Measurements from ENCODE around the gene CPSF7.

The CPSF7 gene

GRCh38 chr11:61362542-61362875 is 67.3 kb downstream of the CPSF7 start (continued):
- TF ChIP-seq, protein P1, sequence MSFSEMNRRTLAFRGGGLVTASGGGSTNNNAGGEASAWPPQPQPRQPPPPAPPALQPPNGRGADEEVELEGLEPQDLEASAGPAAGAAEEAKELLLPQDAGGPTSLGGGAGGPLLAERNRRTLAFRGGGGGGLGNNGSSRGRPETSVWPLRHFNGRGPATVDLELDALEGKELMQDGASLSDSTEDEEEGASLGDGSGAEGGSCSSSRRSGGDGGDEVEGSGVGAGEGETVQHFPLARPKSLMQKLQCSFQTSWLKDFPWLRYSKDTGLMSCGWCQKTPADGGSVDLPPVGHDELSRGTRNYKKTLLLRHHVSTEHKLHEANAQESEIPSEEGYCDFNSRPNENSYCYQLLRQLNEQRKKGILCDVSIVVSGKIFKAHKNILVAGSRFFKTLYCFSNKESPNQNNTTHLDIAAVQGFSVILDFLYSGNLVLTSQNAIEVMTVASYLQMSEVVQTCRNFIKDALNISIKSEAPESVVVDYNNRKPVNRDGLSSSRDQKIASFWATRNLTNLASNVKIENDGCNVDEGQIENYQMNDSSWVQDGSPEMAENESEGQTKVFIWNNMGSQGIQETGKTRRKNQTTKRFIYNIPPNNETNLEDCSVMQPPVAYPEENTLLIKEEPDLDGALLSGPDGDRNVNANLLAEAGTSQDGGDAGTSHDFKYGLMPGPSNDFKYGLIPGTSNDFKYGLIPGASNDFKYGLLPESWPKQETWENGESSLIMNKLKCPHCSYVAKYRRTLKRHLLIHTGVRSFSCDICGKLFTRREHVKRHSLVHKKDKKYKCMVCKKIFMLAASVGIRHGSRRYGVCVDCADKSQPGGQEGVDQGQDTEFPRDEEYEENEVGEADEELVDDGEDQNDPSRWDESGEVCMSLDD (tag by site-specific recombination; IDR thresholded peaks at IDR 0.05), result no peak
- no peak for TF ChIP-seq ZSCAN16 (tag by site-specific recombination; IDR thresholded peaks at IDR 0.05)
- TF ChIP-seq BCL11B (tag by site-specific recombination; IDR thresholded peaks at IDR 0.05; ENCODE audit: low read depth), result no peak
- no peak for TF ChIP-seq ZNF10 (tag by site-specific recombination; IDR thresholded peaks at IDR 0.05)

DNA sequence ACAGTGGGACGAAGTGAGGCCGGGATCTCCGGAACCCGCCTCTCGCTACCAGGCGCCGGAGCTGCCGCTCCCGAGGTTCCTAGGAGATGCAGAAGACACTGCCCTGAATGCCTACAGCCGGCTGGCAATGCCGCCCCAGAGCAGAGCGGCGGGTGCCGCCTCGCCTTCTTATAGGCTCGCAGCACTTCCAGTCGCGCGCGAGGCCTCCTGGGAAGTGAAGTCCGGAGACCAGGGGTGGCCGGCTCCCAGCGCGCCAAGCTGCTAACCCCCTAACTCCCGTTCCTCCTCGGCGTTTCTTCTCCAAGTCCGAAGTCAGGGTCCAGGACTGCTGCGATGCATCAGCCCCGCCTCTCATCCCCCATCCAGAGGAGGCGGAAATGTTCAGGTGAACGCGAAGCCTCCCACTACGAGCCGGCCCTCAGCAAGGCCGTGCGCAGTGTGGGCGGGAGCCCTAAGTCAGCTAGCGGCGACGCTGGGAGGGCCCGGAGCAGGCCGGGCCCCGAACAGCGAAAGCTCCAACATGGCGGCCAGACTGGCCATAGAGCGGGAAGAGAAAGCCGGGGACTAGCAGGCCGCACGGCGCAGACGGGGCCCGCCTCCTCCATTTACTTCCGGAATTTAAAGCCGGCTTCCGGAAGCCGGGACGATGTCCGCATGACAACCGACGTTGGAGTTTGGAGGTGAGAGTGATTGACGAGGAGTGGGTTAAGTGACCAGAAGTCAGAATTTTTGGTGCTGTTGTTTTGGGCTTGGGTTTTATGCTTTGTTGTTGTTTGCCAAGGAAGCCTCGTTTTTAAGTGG is 67.8 kb downstream of the CPSF7 start, which contains the start of the genes CYB561A3 and TMEM138:
CYB561A3 (minus strand) TSS at position 142 of the 801 bp plus-strand sequence. CDS start 5,169 bp downstream, outside the sequence.
TMEM138 (plus strand) TSS at position 634 of the 801 bp plus-strand sequence. CDS start 2,017 bp downstream, outside the sequence.
- no peaks in the 10 kb centered on the region for H3K9me3 ChIP-seq (ENCODE audit: control insufficient read depth, insufficient read depth, low read depth, low read length)
- ChIA-PET POLR2A (interaction anchor here (0.6 to 4.6 kb wide), 27 partner anchors 9 to 448 kb away, joined by 3 to 56 read pairs (median 5); partner anchors contain the start of genes CPSF7, DDB1, SDHAF2 and TKFC), CTCF (interaction anchor here (0.5 to 9.6 kb wide), 8 partner anchors 9 to 388 kb away, joined by 3 to 69 read pairs (median 4); no protein-coding TSS in a partner anchor)
- peaks cover 10 to 33% of the 10 kb centered on the region in 2 experiments; a peak in 2 of 3 replicates for H3K36me3 ChIP-seq (ENCODE audit: control insufficient read depth in 2 of 2, insufficient read depth in 1 of 2, low read length in 2 of 2)
- H3K4me3 ChIP-seq (ENCODE audit: low read depth, low read length), result peak within 1 kb of the TSS; percentile 65
- peaks cover 2% of the 10 kb centered on the region; the same call in 1 of the 2 replicates for H3K4me1 ChIP-seq (ENCODE audit: control insufficient read depth, insufficient read depth, low read length)
- H3K27ac ChIP-seq (ENCODE audit: extremely low read depth, low read depth, low read length), result peak within 1 kb of the TSS; percentile 94
- TF ChIP-seq PRDM10 (tag by site-specific recombination; IDR thresholded peaks at IDR 0.05), result peak; percentile 42; the same call in 1 of the 2 replicates
- TF ChIP-seq GLIS2 (tag by site-specific recombination; IDR thresholded peaks at IDR 0.05), result peak; percentile 95
- TF ChIP-seq ZNF112 (tag by site-specific recombination; IDR thresholded peaks at IDR 0.05), result no peak
- no peak for TF ChIP-seq ZNF10 (tag by site-specific recombination; IDR thresholded peaks at IDR 0.05)
- TF ChIP-seq ZXDB (tag by site-specific recombination; IDR thresholded peaks at IDR 0.05), result peak; percentile 92
- TF ChIP-seq ZFHX2 (tag by site-specific recombination; conservative IDR thresholded peaks at IDR 0.05), result peak; percentile 92
- 0 out of 2 replicates have a peak, but pooled peaks have one; percentile 11 for TF ChIP-seq PRDM4 (tag by site-specific recombination; IDR thresholded peaks at IDR 0.05)
- no peak for TF ChIP-seq ZNF221 (tag by site-specific recombination; IDR thresholded peaks at IDR 0.05; ENCODE audit: borderline replicate concordance)
- peak; percentile 83 for TF ChIP-seq SP7 (tag by site-specific recombination; IDR thresholded peaks at IDR 0.05)
- TF ChIP-seq TCF7L2 (IDR thresholded peaks at IDR 0.05; ENCODE audit: borderline replicate concordance, low read depth, low read length), result no peak
- no peak for TF ChIP-seq ZNF530 (tag by site-specific recombination; IDR thresholded peaks at IDR 0.05; ENCODE audit: low read depth)
- TF ChIP-seq, protein P2, sequence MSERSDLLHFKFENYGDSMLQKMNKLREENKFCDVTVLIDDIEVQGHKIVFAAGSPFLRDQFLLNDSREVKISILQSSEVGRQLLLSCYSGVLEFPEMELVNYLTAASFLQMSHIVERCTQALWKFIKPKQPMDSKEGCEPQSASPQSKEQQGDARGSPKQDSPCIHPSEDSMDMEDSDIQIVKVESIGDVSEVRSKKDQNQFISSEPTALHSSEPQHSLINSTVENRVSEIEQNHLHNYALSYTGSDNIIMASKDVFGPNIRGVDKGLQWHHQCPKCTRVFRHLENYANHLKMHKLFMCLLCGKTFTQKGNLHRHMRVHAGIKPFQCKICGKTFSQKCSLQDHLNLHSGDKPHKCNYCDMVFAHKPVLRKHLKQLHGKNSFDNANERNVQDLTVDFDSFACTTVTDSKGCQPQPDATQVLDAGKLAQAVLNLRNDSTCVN (tag by site-specific recombination; optimal IDR thresholded peaks at IDR 0.05), result peak; percentile 62
- TF ChIP-seq ZNF76 (tag by site-specific recombination; IDR thresholded peaks at IDR 0.05; ENCODE audit: borderline replicate concordance, low read depth), result peak; percentile 91
- no peak for TF ChIP-seq ATF2 (tag by site-specific recombination; IDR thresholded peaks at IDR 0.05; ENCODE audit: low read depth)
- peak; percentile 53 for TF ChIP-seq ZNF629 (tag by site-specific recombination; IDR thresholded peaks at IDR 0.05)
- TF ChIP-seq ZEB2 (tag by site-specific recombination; IDR thresholded peaks at IDR 0.05), result peak; percentile 86
- peak; percentile 79 for TF ChIP-seq ZNF394 (tag by site-specific recombination; IDR thresholded peaks at IDR 0.05; ENCODE audit: borderline replicate concordance)
- TF ChIP-seq WT1 (tag by site-specific recombination; IDR thresholded peaks at IDR 0.05), result 0 out of 2 replicates have a peak, but pooled peaks have one; percentile 6

Measured in HEK293 (cell line).